Measurements from ENCODE around the gene HMOX1.
"Not testable (repeated sequence)": the region's sequence is repeated elsewhere in the genome, so short reads cannot be mapped to it uniquely, and the experiment has no call there.

The HMOX1 gene

GRCh38 chr22:35380013-35380412 is 883 bp upstream of the HMOX1 start:
- no peak for DNase-seq (ENCODE audit: low spot score)

GRCh38 chr22:35381424-35382009 is 621 bp downstream of the HMOX1 start:
- DNase-seq (ENCODE audit: low spot score) = no peak

- DNase-seq (ENCODE audit: low spot score) = no peak
Observed at GRCh38 chr22:35383679-35384071, 2.8 kb downstream of the HMOX1 start.

GRCh38 chr22:35384527-35384926 is 3.6 kb downstream of the HMOX1 start:
- no peak for DNase-seq (ENCODE audit: low spot score)

- no peak for DNase-seq (ENCODE audit: low spot score)
Observed at GRCh38 chr22:35384975-35385588, 4.2 kb downstream of the HMOX1 start.

- no peak for DNase-seq (ENCODE audit: low spot score)
Observed at GRCh38 chr22:35386670-35387288, 5.9 kb downstream of the HMOX1 start.

GRCh38 chr22:35390933-35391332 is 10.0 kb downstream of the HMOX1 start:
- DNase-seq (ENCODE audit: low spot score) = no peak

- no peak for DNase-seq (ENCODE audit: low spot score)
Observed at GRCh38 chr22:35392357-35392756, 11.5 kb downstream of the HMOX1 start.

GRCh38 chr22:35393116-35394010 is 12.5 kb downstream of the HMOX1 start:
- no peak for DNase-seq (ENCODE audit: low spot score)

GRCh38 chr22:35394011-35394312 is 13.1 kb downstream of the HMOX1 start:
- no peak for DNase-seq (ENCODE audit: low spot score)

- DNase-seq (ENCODE audit: low spot score) = no peak
Observed at GRCh38 chr22:35394810-35395563, 14.1 kb downstream of the HMOX1 start.

GRCh38 chr22:35396622-35397021 is 15.7 kb downstream of the HMOX1 start:
- not testable (repeated sequence) for DNase-seq (ENCODE audit: low spot score)

GRCh38 chr22:35397095-35397904 is 16.4 kb downstream of the HMOX1 start:
- no peak for DNase-seq (ENCODE audit: low spot score)

- no peak for DNase-seq (ENCODE audit: low spot score)
Observed at GRCh38 chr22:35398591-35398973, 17.7 kb downstream of the HMOX1 start.

- no peak for DNase-seq (ENCODE audit: low spot score)
Observed at GRCh38 chr22:35399114-35399677, 18.3 kb downstream of the HMOX1 start.

- peak; percentile 97 for DNase-seq (ENCODE audit: low spot score)
Observed at GRCh38 chr22:35399678-35400500, 19.0 kb downstream of the HMOX1 start, which contains the start of gene MCM5. MCM5 (plus strand) TSS chr22:35400140; CDS start chr22:35400439, 299 bp downstream.

- DNase-seq (ENCODE audit: low spot score) = no peak
Observed at GRCh38 chr22:35400501-35400790, 19.6 kb downstream of the HMOX1 start.

- DNase-seq (ENCODE audit: low spot score) = no peak
Observed at GRCh38 chr22:35401863-35402262, 21.0 kb downstream of the HMOX1 start.

- no peak for DNase-seq (ENCODE audit: low spot score)
Observed at GRCh38 chr22:35403356-35403755, 22.5 kb downstream of the HMOX1 start.

GRCh38 chr22:35404176-35404575 is 23.3 kb downstream of the HMOX1 start:
- DNase-seq (ENCODE audit: low spot score) = no peak

Data from left forelimb (tissue), 1 donor.